ENCODE data around the gene GPAT2.
A peak's percentile ranks its signal among the peaks of the same experiment; 100 is the strongest.
"Not testable (repeated sequence)": the region's sequence is repeated elsewhere in the genome, so short reads cannot be mapped to it uniquely, and the experiment has no call there.

Gene GPAT2

DNA sequence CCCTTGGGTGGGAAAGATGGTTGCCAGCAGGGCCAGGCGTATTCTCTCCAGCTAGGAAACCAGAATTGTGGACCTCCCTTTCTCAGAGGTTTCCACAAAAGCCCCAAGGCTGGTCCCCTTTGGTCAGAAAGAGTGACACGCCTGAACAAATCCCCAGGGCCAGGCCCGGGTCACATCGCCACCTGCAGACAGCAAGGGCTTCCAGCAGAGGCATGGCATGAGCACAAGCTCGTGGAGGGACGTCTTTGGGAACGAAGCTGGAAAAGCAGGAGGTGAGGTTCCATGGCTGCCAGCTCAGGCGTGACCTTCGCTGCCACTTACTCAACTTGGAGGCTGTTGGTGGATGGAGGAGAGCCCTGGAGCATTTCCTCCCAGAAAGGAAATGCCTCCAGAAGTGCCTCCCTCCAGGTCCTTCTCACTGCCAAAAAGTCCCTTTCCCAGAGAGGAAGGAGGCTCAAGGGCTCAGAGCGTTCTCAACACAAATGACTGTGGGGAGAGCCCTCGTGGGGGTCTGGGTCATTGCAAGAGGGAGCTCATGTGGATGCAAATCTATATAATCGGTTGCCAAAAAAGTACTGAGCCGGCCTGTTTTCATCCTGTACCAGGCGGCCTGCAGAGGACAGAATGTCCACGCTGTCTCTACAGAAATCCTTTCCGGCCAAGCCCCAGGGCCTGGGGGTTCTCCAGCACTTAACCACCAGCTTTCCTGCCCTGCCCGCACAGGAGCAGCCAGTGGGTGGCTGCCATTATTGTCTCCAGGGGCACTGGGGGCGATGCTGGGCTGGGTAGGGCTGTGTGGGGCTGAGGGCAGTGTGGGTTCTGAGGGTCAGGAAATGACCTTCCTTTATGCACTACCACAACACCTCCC is 14.6 kb upstream of the GPAT2 start:
- DNase-seq (ENCODE audit: low read depth); H3K9ac ChIP-seq (ENCODE audit: low read length); H3K27me3 ChIP-seq (replicated peaks; ENCODE audit: control insufficient read depth, insufficient read depth, low read length); H3K36me3 ChIP-seq (ENCODE audit: control insufficient read depth, insufficient read depth, low read length, severe bottlenecking); H3K9me3 ChIP-seq (ENCODE audit: control insufficient read depth, low read length); H3K4me3 ChIP-seq (ENCODE audit: low read length); H3K4me1 ChIP-seq (ENCODE audit: control insufficient read depth, insufficient read depth, low read length): not testable (repeated sequence)

DNA sequence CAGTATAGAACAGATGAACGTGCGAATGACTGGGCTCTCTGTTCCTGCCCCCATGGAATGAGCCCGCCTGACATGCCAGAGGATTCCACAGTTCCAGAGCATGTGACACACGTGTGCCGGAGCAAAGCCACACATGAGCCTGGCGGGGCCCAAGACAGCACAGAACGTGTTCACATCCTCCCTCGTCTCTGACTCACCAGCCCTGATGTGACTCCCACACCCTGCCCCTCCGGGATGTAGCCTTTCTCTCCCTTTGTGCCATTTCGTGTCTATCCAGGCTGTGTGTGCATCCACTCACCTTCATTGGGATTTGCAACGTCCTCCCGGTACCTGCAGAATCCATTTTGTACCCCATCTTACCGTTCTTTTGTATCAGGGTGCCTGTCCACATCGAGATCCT is 838 bp upstream of the GPAT2 start:
- not testable (repeated sequence) for H3K36me3 ChIP-seq (ENCODE audit: control insufficient read depth, insufficient read depth, low read length, severe bottlenecking); H3K9me3 ChIP-seq (ENCODE audit: control insufficient read depth, low read length); H3K27me3 ChIP-seq (replicated peaks; ENCODE audit: control insufficient read depth, insufficient read depth, low read length); H3K4me1 ChIP-seq (ENCODE audit: control insufficient read depth, insufficient read depth, low read length); H3K4me3 ChIP-seq (ENCODE audit: low read length); DNase-seq (ENCODE audit: low read depth); H3K9ac ChIP-seq (ENCODE audit: low read length)

DNA sequence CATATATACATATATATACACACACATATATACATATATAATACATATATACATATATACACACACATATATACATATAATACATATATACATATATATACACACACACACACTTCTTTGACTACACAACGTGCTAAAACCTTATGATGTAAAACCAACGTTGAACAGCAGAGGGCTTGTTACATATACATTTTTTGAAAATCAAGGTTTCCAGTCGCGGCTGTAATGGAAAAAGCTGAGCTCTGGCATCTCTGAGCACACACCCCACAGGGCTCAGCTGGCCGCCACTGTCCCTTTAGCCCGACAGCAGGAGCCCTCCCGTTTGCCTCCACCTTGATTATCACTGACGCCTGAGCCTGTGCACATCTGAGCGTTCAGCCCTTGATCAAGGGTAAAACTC is 719 bp downstream of the GPAT2 start:
- not testable (repeated sequence) for H3K27me3 ChIP-seq (replicated peaks; ENCODE audit: control insufficient read depth, insufficient read depth, low read length); DNase-seq (ENCODE audit: low read depth); H3K9me3 ChIP-seq (ENCODE audit: control insufficient read depth, low read length); H3K9ac ChIP-seq (ENCODE audit: low read length); H3K36me3 ChIP-seq (ENCODE audit: control insufficient read depth, insufficient read depth, low read length, severe bottlenecking); H3K4me3 ChIP-seq (ENCODE audit: low read length); H3K4me1 ChIP-seq (ENCODE audit: control insufficient read depth, insufficient read depth, low read length)

DNA sequence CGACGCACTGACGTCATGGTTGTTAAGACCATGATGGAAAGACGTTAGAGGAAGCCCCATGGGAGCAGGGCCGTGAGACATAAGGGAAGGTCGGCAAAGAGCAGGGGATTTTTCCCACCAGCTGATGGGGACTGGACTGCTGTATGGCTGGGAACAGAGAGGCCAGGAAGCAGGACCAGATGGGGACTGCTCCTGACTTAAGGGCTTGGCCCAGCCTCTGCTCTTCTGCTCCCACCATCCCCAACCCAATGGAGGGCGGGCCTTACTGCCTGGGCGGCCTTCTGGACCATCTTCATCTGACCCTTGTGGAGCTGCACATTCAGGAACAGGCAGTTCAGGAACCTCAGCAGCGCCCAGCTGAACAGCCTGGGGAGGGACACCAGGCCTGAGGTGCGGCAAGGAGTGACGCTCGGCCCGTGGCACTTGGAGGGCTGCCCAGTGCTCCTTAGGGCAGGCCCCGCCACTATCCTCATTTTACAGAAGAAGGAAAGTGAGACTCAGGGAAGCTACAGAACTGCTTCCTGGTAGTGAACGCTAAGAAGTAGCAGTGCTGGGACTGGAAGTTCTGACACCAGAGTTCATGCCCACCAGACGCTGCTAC is 6.9 kb downstream of the GPAT2 start:
- not testable (repeated sequence) for H3K9ac ChIP-seq (ENCODE audit: low read length); H3K36me3 ChIP-seq (ENCODE audit: control insufficient read depth, insufficient read depth, low read length, severe bottlenecking); H3K27me3 ChIP-seq (replicated peaks; ENCODE audit: control insufficient read depth, insufficient read depth, low read length); H3K4me1 ChIP-seq (ENCODE audit: control insufficient read depth, insufficient read depth, low read length); H3K9me3 ChIP-seq (ENCODE audit: control insufficient read depth, low read length); H3K4me3 ChIP-seq (ENCODE audit: low read length); DNase-seq (ENCODE audit: low read depth)

DNA sequence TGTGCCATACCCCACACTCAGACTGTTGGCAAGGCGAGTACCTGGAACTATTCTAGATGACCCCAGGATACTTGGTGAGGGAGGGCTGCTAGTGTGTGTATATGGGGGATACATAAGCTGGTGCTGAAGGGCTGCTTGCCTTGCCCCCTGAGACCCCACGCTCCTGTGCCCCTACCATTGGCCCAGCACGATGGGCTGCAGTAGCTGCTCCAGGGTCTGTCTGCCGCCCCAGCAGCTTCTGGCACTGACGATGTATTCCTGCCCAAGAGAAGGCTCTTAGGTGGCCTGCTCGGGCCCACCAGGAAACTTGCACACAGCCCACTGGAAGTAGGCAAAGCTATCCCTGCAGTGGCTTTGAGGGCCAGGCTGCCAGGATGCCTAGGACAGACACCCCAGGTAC is 9.0 kb downstream of the GPAT2 start:
- DNase-seq (ENCODE audit: low read depth), result not testable (repeated sequence)

DNA sequence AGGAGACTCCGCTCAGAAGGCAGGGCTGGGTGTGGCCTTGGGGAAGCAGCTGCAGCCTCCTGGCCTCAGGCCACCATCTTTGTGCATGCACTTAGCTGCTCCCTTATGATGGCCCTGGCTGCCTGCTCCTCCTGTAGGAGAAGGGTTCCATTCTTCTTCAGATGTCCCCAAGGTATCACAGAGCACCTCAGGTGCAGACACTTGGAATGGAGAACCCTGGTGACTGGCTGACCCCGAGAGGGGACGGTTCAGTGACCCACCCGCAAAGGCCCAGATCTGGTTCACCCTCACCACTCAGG is 9.6 kb downstream of the GPAT2 start:
- Histone ChIP-seq H3K9ac (ENCODE audit: low read length) (no peak overlapping the region), H3K9me3 (ENCODE audit: control insufficient read depth, low read length) (no peaks in the 10 kb centered on the region), H3K27me3 (replicated peaks; ENCODE audit: control insufficient read depth, insufficient read depth, low read length) (no peaks in the 10 kb centered on the region), H3K4me3 (ENCODE audit: low read length) (no peak overlapping the region), H3K4me1 (ENCODE audit: control insufficient read depth, insufficient read depth, low read length) (no peaks in the 10 kb centered on the region), H3K36me3 (ENCODE audit: control insufficient read depth, insufficient read depth, low read length, severe bottlenecking) (no peaks in the 10 kb centered on the region)
- DNase-seq (ENCODE audit: low read depth), result no peak

More for the DNA sequence above, 9.0 kb downstream of the GPAT2 start:
- H3K27me3 ChIP-seq (replicated peaks; ENCODE audit: control insufficient read depth, insufficient read depth, low read length); H3K9me3 ChIP-seq (ENCODE audit: control insufficient read depth, low read length); H3K4me1 ChIP-seq (ENCODE audit: control insufficient read depth, insufficient read depth, low read length); H3K36me3 ChIP-seq (ENCODE audit: control insufficient read depth, insufficient read depth, low read length, severe bottlenecking); H3K4me3 ChIP-seq (ENCODE audit: low read length); H3K9ac ChIP-seq (ENCODE audit: low read length): not testable (repeated sequence)

DNA sequence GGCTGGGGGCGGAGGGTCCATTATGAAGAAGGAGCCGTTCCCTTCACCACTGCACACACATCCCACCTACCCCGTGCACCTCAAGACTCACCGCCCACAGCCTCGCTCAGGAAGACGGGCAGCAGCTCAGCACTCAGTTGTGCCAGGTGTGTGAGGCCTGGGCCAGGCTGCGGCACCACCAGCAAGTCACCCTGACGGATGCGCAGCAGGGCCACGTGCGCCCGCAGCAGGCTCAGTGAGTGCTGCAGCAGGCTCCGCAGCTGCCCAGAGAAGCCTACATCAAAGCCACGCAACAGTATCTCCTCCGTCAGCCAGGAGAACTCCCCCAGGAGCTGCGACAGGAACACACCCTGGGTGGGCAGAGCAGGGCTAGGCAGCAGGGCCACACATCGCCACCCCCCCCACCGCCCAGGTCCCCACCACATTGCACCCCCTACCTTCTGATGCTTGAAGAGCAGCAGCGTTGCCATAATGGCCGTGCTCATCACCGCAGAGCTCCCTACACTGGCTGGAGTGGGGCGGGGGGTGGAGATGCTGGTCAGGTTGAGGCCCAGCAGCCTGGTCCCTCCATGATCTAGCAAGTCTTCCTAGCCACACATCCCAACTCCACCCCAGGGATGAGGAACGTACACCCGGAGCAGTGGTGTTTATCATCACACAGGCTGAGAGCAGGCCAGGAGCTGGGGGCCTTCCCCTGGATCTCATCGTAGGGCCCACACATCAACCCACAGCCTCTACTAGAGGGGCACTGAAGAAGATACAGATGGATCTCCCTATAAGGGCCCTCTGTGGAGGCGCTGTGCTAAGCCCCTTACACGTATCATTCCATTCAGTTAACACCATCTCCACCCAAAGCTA is 10.2 kb downstream of the GPAT2 start:
- Histone ChIP-seq H3K27me3 (replicated peaks; ENCODE audit: control insufficient read depth, insufficient read depth, low read length) (no peaks in the 10 kb centered on the region), H3K4me1 (ENCODE audit: control insufficient read depth, insufficient read depth, low read length) (no peaks in the 10 kb centered on the region), H3K9me3 (ENCODE audit: control insufficient read depth, low read length) (no peaks in the 10 kb centered on the region), H3K36me3 (ENCODE audit: control insufficient read depth, insufficient read depth, low read length, severe bottlenecking) (no peaks in the 10 kb centered on the region), H3K9ac (ENCODE audit: low read length) (no peak overlapping the region), H3K4me3 (ENCODE audit: low read length) (no peak overlapping the region)
- no peak for DNase-seq (ENCODE audit: low read depth)

DNA sequence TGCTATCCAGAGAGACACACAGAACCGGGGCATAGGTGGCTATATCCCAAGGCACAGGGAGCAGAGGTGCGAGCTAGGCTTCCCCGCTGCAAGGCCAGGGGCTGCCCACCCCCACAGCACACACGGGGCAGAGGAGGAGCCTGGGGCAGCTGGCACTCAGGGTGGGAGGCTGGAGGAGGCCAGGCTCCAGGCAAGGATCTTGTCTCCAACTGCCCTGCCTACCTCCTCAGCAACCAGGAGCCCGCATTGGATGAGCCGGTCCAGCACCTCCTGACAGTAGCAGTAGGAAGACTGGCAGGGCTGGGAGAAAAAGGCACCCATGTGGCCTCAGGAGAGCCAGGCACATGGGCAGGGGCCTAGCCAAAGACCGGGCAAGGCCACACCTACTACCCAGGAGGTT is 11.0 kb downstream of the GPAT2 start:
- not testable (repeated sequence) for DNase-seq (ENCODE audit: low read depth); H3K36me3 ChIP-seq (ENCODE audit: control insufficient read depth, insufficient read depth, low read length, severe bottlenecking); H3K9ac ChIP-seq (ENCODE audit: low read length); H3K4me1 ChIP-seq (ENCODE audit: control insufficient read depth, insufficient read depth, low read length); H3K9me3 ChIP-seq (ENCODE audit: control insufficient read depth, low read length); H3K27me3 ChIP-seq (replicated peaks; ENCODE audit: control insufficient read depth, insufficient read depth, low read length); H3K4me3 ChIP-seq (ENCODE audit: low read length)

DNA sequence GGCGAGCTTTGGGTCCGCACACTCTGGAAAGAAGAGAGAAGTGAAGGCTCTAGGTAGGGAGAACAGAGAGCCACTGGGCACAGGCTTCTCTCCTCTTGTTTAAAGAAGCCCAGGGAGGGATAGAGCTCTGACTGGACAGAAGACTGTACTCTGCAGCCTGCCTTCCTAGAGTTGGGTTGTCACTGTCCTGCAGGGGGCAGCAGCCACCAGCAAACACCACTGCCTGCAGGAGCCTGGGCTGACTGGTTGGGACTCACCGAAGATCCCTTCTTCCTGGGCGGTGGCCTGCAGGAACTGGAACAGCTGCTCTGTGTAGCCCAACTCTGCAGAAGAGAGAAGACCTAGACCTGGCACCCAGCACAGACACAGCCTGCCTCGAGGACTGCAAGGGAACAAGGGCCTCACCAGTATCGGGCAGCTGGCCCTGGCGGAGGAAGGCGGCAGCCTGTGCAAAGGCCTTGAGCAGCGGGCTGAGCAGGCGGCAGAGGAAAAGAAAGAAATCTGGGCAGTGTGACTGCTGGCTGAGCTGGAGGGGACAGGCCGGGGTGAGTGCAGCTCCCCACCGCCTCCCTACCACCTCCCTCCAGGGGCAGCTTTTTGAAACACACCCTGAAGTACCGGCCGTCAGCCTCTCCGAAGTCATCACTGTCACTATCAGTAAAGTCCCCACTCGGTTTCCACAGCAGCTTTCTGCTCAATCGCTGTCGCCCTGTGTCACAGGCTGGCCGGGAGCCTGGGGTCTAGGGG is 11.8 kb downstream of the GPAT2 start:
- DNase-seq (ENCODE audit: low read depth), result peak; percentile 83
- not testable (repeated sequence) for H3K4me3 ChIP-seq (ENCODE audit: low read length); H3K36me3 ChIP-seq (ENCODE audit: control insufficient read depth, insufficient read depth, low read length, severe bottlenecking); H3K9me3 ChIP-seq (ENCODE audit: control insufficient read depth, low read length); H3K27me3 ChIP-seq (replicated peaks; ENCODE audit: control insufficient read depth, insufficient read depth, low read length); H3K9ac ChIP-seq (ENCODE audit: low read length); H3K4me1 ChIP-seq (ENCODE audit: control insufficient read depth, insufficient read depth, low read length)

DNA sequence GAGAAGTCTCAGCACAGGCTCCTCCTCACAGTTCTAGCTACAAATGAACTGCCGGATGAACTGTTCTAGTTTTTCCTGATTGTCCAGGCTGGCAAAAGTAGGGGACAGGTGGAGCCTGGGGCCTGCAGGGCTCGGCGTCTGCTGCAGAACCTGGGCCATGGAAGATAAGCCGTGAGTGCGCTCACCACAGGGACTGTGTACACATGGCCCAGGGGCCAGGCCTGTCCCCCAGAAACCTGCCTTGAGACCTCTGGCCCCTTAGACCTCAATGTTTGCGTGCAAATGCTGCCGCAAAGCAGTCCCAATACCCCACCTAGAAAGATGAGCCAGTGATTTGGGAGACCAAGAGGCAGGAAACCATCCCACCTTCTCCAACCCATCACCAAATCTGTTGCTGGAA is 12.6 kb downstream of the GPAT2 start:
- not testable (repeated sequence) for H3K4me3 ChIP-seq (ENCODE audit: low read length)

DNA sequence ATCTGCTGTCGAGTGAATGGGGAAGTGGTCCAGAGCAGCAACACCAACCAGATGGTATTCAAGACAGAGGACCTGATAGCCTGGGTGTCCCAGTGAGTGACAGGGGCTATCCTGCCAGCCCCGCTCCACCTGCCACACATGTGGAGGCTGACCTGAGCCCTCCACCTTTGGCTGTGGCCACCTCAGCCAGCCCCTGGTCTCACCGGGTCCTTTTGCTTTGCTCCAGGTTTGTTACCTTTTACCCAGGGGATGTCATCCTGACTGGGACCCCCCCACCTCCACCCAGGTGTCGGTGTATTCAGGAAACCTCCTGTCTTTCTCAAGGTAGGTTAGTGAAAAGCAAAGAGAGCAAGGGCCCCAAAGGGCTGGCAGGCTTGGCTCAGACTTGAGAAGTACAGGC is 13.6 kb downstream of the GPAT2 start:
- not testable (repeated sequence) for DNase-seq (ENCODE audit: low read depth); H3K9ac ChIP-seq (ENCODE audit: low read length)

More for the DNA sequence above, 12.6 kb downstream of the GPAT2 start:
- H3K9me3 ChIP-seq (ENCODE audit: control insufficient read depth, low read length); DNase-seq (ENCODE audit: low read depth); H3K27me3 ChIP-seq (replicated peaks; ENCODE audit: control insufficient read depth, insufficient read depth, low read length); H3K4me1 ChIP-seq (ENCODE audit: control insufficient read depth, insufficient read depth, low read length); H3K36me3 ChIP-seq (ENCODE audit: control insufficient read depth, insufficient read depth, low read length, severe bottlenecking); H3K9ac ChIP-seq (ENCODE audit: low read length): not testable (repeated sequence)

More for the DNA sequence above, 13.6 kb downstream of the GPAT2 start:
- H3K9me3 ChIP-seq (ENCODE audit: control insufficient read depth, low read length); H3K27me3 ChIP-seq (replicated peaks; ENCODE audit: control insufficient read depth, insufficient read depth, low read length); H3K36me3 ChIP-seq (ENCODE audit: control insufficient read depth, insufficient read depth, low read length, severe bottlenecking); H3K4me3 ChIP-seq (ENCODE audit: low read length); H3K4me1 ChIP-seq (ENCODE audit: control insufficient read depth, insufficient read depth, low read length): not testable (repeated sequence)
